Endodermal cell (in vitro differentiated cells): ENCODE data around the gene DNPH1. TPM values are rescaled to one million over a fixed set of nuclear protein-coding genes. Genes with fewer than 3 reads are reported as not detected.

Source experiments
- DNase-seq: peaks from one replicate; pipeline ENCODE4 v3.0.0-alpha.2; 2017
- H3K27ac ChIP-seq: 2 replicates; pipeline ENCODE4 v1.5.1; 2013; ENCODE audit warnings: mild to moderate bottlenecking, low read depth, low read length, moderate library complexity
- H3K27me3 ChIP-seq: 2 replicates; pipeline ENCODE4 v1.6.1; 2013; ENCODE audit warnings: mild to moderate bottlenecking, low read length, moderate library complexity; ENCODE audit not compliant: insufficient read depth, control insufficient read depth, poor library complexity, severe bottlenecking
- H3K36me3 ChIP-seq: 2 replicates; pipeline ENCODE4 v1.7.0; 2013; ENCODE audit warnings: mild to moderate bottlenecking, low read length, moderate library complexity; ENCODE audit not compliant: control insufficient read depth, insufficient read depth
- H3K4me1 ChIP-seq: one replicate; pipeline ENCODE4 v1.7.0; 2013; ENCODE audit warnings: low read length; ENCODE audit not compliant: control insufficient read depth, insufficient read depth
- H3K4me3 ChIP-seq: 2 replicates; pipeline ENCODE4 v1.5.1; 2013; ENCODE audit warnings: mild to moderate bottlenecking, low read length, moderate library complexity
- H3K9ac ChIP-seq: 2 replicates; pipeline ENCODE4 v1.6.1; 2013; ENCODE audit warnings: mild to moderate bottlenecking, low read length, moderate library complexity; ENCODE audit not compliant: poor library complexity, severe bottlenecking; ENCODE audit errors: extremely low read depth
- H3K9me3 ChIP-seq: 2 replicates; pipeline ENCODE4 v1.6.1; 2013; ENCODE audit warnings: mild to moderate bottlenecking, low read length, moderate library complexity; ENCODE audit not compliant: control insufficient read depth
- H3K27ac Mint-ChIP-seq: 2 replicates; pipeline ENCODE4 v1.8.0; 2020; ENCODE audit warnings: mixed read lengths
- H3K27me3 Mint-ChIP-seq: 2 replicates; pipeline ENCODE4 v1.8.0; 2021; ENCODE audit warnings: mild to moderate bottlenecking, mixed read lengths; ENCODE audit not compliant: insufficient read depth
- H3K36me3 Mint-ChIP-seq: 2 replicates; pipeline ENCODE4 v1.8.0; 2020; ENCODE audit warnings: low read depth, mixed read lengths
- H3K4me1 Mint-ChIP-seq: 2 replicates; pipeline ENCODE4 v1.8.0; 2020; ENCODE audit warnings: mixed read lengths
- H3K4me3 Mint-ChIP-seq: 2 replicates; pipeline ENCODE4 v1.8.0; 2020; ENCODE audit warnings: mild to moderate bottlenecking, moderate library complexity, mixed read lengths
- H3K9me3 Mint-ChIP-seq: 2 replicates; pipeline ENCODE4 v1.8.0; 2020; ENCODE audit warnings: mild to moderate bottlenecking, mixed read lengths
- CTCF ChIP-seq: fragments of 200-600 bp; sonication (generic); conservative IDR thresholded peaks from 2 replicates; pipeline ENCODE4 v1.5.0; 2021; ENCODE audit warnings: antibody characterized with exemption, mild to moderate bottlenecking
- WGBS, 2 experiments: methylation state at CpG; one replicate each; pipeline versions ENCODE4 v1.1.5 to v1.1.7; 2013; ENCODE audit warnings: missing lambda C conversion rate in 2 of 2, mixed read lengths in 1 of 2; ENCODE audit not compliant: insufficient coverage in 1 of 2, insufficient read length in 1 of 2; 5-methylcytosine and 5-hydroxymethylcytosine counted together
- total RNA-seq, 2 donors: library from RNA; stranded (reverse); fragmentation: NEBNext Ultra II Directional in 1 of 2; extraction: Animal tissue kit (Norgen Biotek cat#: 25700) in 1 of 2; gene quantifications; 2 replicates in 1 of 2; 3 replicates in 1 of 2; pipeline ENCODE4 v1.2.1, GENCODE V29; 2021

The DNPH1 gene
- total RNA-seq, 2 donors from 2014 or later: 48.2 to 66.5 TPM

DNA sequence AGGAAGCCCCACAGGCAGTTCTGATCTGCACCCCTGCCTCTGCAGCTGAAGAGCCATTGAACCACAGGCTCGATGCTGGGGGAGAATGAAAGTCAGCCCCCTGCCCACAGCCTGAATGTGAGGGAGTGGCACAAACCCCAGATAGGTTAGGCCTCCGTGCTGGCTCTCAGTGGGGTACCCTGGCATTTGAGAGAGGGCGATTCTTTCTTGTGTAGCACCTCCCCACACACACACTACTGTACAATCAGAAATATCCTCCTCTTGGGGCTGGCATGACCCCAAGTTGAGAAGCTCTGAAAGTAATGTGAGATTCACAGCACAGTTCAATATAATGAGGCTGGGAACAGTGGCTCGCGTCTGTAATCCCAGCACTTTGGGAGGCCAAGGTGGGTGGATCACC lies 31.9 kb upstream of the DNPH1 start:
- no peaks in the 10 kb centered on the region for H3K9me3 Mint-ChIP-seq
- Histone ChIP-seq H3K27ac (no peak overlapping the region), H3K36me3 (no peaks in the 10 kb centered on the region), H3K9me3 (no peaks in the 10 kb centered on the region), H3K9ac (no peak overlapping the region), H3K4me1 (no peaks in the 10 kb centered on the region), H3K27me3 (no peaks in the 10 kb centered on the region), H3K4me3 (no peak overlapping the region)
- no peaks in the 10 kb centered on the region for H3K36me3 Mint-ChIP-seq
- H3K27ac Mint-ChIP-seq: no peak overlapping the region
- H3K27me3 Mint-ChIP-seq: peaks cover 1% of the 10 kb centered on the region
- H3K4me3 Mint-ChIP-seq: no peak overlapping the region
- WGBS, 2 experiments: 80 to 93% methylated on average over 1 to 5 of the region's 5 CpGs
- no peak for DNase-seq
- TF ChIP-seq CTCF: no peak
- peaks cover 16% of the 10 kb centered on the region for H3K4me1 Mint-ChIP-seq

DNA sequence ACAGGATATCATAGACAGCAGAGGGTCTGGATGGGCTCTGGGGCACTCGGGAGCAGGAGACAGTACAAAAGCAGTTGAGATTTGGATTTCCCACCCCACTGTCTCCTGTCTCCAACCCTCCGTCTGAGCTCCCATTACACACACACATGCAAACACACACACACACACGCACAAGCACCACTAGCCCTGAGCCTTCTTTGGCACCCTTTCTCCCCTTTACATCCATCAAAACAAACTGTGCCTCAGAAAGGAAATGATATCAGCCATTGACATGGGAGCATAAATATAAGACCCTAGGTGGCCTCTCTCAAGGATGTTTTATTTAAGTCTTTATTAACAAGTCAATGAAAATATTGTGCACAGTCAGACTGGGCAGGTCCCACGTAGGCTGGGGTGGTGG lies 31.5 kb upstream of the DNPH1 start:
- no peaks in the 10 kb centered on the region for H3K36me3 ChIP-seq
- no peaks in the 10 kb centered on the region for H3K9me3 ChIP-seq
- H3K9ac ChIP-seq: no peak overlapping the region
- peaks cover 1% of the 10 kb centered on the region for H3K27me3 Mint-ChIP-seq
- H3K4me1 Mint-ChIP-seq: peaks cover 12% of the 10 kb centered on the region
- H3K4me3 ChIP-seq: no peak overlapping the region
- no peaks in the 10 kb centered on the region for H3K9me3 Mint-ChIP-seq
- H3K27ac Mint-ChIP-seq: no peak overlapping the region
- no peak overlapping the region for H3K27ac ChIP-seq
- DNase-seq: no peak
- 90 to 92% methylated on average over 2 to 4 of the region's 4 CpGs for WGBS, 2 experiments
- no peaks in the 10 kb centered on the region for H3K4me1 ChIP-seq
- no peak for TF ChIP-seq CTCF
- no peaks in the 10 kb centered on the region for H3K36me3 Mint-ChIP-seq
- no peak overlapping the region for H3K4me3 Mint-ChIP-seq
- H3K27me3 ChIP-seq: no peaks in the 10 kb centered on the region

DNA sequence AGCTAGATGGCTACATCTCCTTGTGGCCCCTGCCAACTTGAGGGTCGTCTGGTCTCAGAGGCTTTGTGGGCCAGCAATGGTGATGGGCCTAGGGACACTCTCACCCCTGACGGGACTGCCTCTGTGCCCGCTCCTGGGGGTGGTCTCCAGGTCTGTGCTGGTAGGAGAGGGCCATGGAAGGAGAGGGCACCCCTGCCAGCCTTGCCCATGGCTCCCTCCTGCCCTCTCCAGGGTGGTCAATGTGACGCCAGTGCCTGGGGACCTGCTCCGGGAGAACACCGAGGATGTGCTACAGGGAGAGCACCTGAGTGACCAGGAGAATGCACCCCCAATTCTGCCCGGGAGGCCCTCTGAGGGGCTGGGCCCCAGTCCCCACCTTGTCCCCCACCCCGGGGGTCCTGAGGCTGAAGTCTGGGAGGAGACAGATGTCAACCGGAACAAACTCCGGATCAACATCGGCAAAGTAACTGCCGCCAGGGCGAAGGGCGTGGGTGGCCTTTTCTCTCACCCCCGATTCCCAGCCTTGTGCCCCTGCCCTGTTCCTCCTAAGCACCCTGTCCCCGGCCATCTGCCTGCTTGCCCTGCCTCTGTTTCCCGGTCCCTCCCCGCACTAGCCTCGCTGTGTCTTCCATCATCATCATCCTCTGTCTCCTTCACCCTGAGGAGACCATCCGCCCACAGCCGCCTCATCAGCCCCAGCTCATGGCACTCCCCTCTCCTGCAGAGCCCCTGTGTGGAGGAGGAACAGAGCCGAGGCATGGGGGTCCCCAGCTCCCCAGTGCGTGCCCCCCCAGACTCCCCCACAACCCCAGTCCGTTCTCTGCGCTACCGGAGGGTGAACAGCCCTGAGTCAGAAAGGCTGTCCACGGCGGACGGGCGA lies 29.8 kb upstream of the DNPH1 start:
- H3K4me3 ChIP-seq: no peak overlapping the region
- no peaks in the 10 kb centered on the region for H3K9me3 Mint-ChIP-seq
- H3K27ac Mint-ChIP-seq: no peak overlapping the region
- no peaks in the 10 kb centered on the region for H3K27me3 Mint-ChIP-seq
- peaks cover 9% of the 10 kb centered on the region for H3K4me1 Mint-ChIP-seq
- H3K9me3 ChIP-seq: no peaks in the 10 kb centered on the region
- no peaks in the 10 kb centered on the region for H3K4me1 ChIP-seq
- H3K36me3 Mint-ChIP-seq: no peaks in the 10 kb centered on the region
- no peaks in the 10 kb centered on the region for H3K36me3 ChIP-seq
- DNase-seq: peak; percentile 38
- TF ChIP-seq CTCF: no peak
- H3K27ac ChIP-seq: no peak overlapping the region
- H3K27me3 ChIP-seq: no peaks in the 10 kb centered on the region
- H3K9ac ChIP-seq: no peak overlapping the region
- no peak overlapping the region for H3K4me3 Mint-ChIP-seq
- 91 to 95% methylated on average over 15 to 30 of the region's 30 CpGs for WGBS, 2 experiments
